LNCAP (cell line): Measurements from ENCODE around the gene SFN.

ENCODE experiments used
- CTCF ChIP-seq: fragments of 450-650 bp; IDR thresholded peaks from 2 replicates; pipeline ENCODE4 v1.5.1; 2017; ENCODE audit warnings: mild to moderate bottlenecking

SFN gene

GRCh38 chr1:26863685-26864077 lies 732 bp downstream of the SFN start:
- no peak for TF ChIP-seq CTCF

GRCh38 chr1:26864610-26865480 lies 1.9 kb downstream of the SFN start:
- TF ChIP-seq CTCF: peak; percentile 19; the same call in 1 of the 2 replicates

GRCh38 chr1:26874896-26875295 lies 11.9 kb downstream of the SFN start:
- TF ChIP-seq CTCF: no peak

GRCh38 chr1:26877326-26877725 lies 14.4 kb downstream of the SFN start:
- TF ChIP-seq CTCF: no peak

GRCh38 chr1:26879793-26880192 lies 16.8 kb downstream of the SFN start:
- TF ChIP-seq CTCF: no peak

GRCh38 chr1:26882696-26883463 lies 19.9 kb downstream of the SFN start:
- no peak for TF ChIP-seq CTCF

- peak; percentile 49 for TF ChIP-seq CTCF
Measured at GRCh38 chr1:26887125-26887524, 24.2 kb downstream of the SFN start.
